Measurements from ENCODE around the gene PPP1R3F. TPM values are rescaled to one million over a fixed set of nuclear protein-coding genes. Genes with fewer than 3 reads are reported as not detected.

Gene PPP1R3F
- total RNA-seq, 4 donors from 2014 or later = 12.0 to 27.5 (median 17.0) TPM

GRCh38 chrX:49232525-49232924, 37.1 kb upstream of the PPP1R3F start:
- WGBS, 2 donors (ENCODE audit: low coverage in 1 of 2) = 80 to 91% methylated on average over 1 of the region's 2 CpGs

GRCh38 chrX:49233176-49233575, 36.4 kb upstream of the PPP1R3F start, which contains the start of gene CACNA1F:
CACNA1F (minus strand) TSS chrX:49233340; CDS start chrX:49233309, 31 bp downstream.
- WGBS, 2 donors (ENCODE audit: low coverage in 1 of 2) = 63 to 75% methylated on average over 2 of the region's 9 CpGs

More at GRCh38 chrX:49232525-49232924, 37.1 kb upstream of the PPP1R3F start:
- TF ChIP-seq EP300 (IDR thresholded peaks at IDR 0.05) = no peak
- TF ChIP-seq CTCF (IDR thresholded peaks at IDR 0.05) = no peak
- no peak for TF ChIP-seq POLR2A (IDR thresholded peaks at IDR 0.05)
- TF ChIP-seq POLR2AphosphoS5 (IDR thresholded peaks at IDR 0.05) = no peak
- Histone ChIP-seq H3K9me3 (no peaks in the 10 kb centered on the region), H3K36me3 (no peaks in the 10 kb centered on the region), H3K27me3 (peaks cover 15% of the 10 kb centered on the region), H3K4me1 (peaks cover 0 to 22% (median 0%) of the 10 kb centered on the region in 3 donors), H3K4me3 (no peak overlapping the region), H3K27ac (no peak overlapping the region)
- ATAC-seq = no peak

GRCh38 chrX:49233887-49234555, 35.6 kb upstream of the PPP1R3F start:
- Histone ChIP-seq H3K27ac (no peak overlapping the region), H3K4me1 (peaks cover 0 to 22% (median 0%) of the 10 kb centered on the region in 3 donors), H3K27me3 (peaks cover 15% of the 10 kb centered on the region), H3K36me3 (no peaks in the 10 kb centered on the region), H3K4me3 (no peak overlapping the region), H3K9me3 (no peaks in the 10 kb centered on the region)
- no peak for ATAC-seq
- TF ChIP-seq POLR2AphosphoS5 (IDR thresholded peaks at IDR 0.05) (no peak), EP300 (IDR thresholded peaks at IDR 0.05) (no peak), POLR2A (IDR thresholded peaks at IDR 0.05) (no peak), CTCF (IDR thresholded peaks at IDR 0.05) (no peak)
- no CpG with 5 or more reads among the region's 56 CpGs for WGBS, 2 donors (ENCODE audit: low coverage in 1 of 2)

More at GRCh38 chrX:49233176-49233575, 36.4 kb upstream of the PPP1R3F start, which contains the start of gene CACNA1F:
- ATAC-seq = no peak
- no peak within 1 kb of the TSS for H3K4me3 ChIP-seq
- H3K4me1 ChIP-seq = peaks cover 0 to 22% (median 0%) of the 10 kb centered on the region in 3 donors
- no peaks in the 10 kb centered on the region for H3K9me3 ChIP-seq
- H3K36me3 ChIP-seq = no peaks in the 10 kb centered on the region
- no peak within 1 kb of the TSS for H3K27ac ChIP-seq
- no peak for TF ChIP-seq CTCF (IDR thresholded peaks at IDR 0.05)
- no peak for TF ChIP-seq EP300 (IDR thresholded peaks at IDR 0.05)
- peaks cover 15% of the 10 kb centered on the region for H3K27me3 ChIP-seq

GRCh38 chrX:49237060-49237459, 32.5 kb upstream of the PPP1R3F start:
- TF ChIP-seq POLR2A (IDR thresholded peaks at IDR 0.05) (no peak), EP300 (IDR thresholded peaks at IDR 0.05) (no peak), CTCF (IDR thresholded peaks at IDR 0.05) (no peak), POLR2AphosphoS5 (IDR thresholded peaks at IDR 0.05) (no peak)
- no peaks in the 10 kb centered on the region for H3K9me3 ChIP-seq
- WGBS, 2 donors (ENCODE audit: low coverage in 1 of 2) = 94% methylated on average over 2 of the region's 9 CpGs; no CpG with 5 or more reads in 1 of the 2 donors
- no peak overlapping the region for H3K4me3 ChIP-seq
- peaks cover 0 to 6% of the 10 kb centered on the region in 2 donors for H3K36me3 ChIP-seq
- peaks cover 0 to 21% (median 0%) of the 10 kb centered on the region in 3 donors for H3K4me1 ChIP-seq
- ATAC-seq = no peak
- H3K27me3 ChIP-seq = peaks cover 5% of the 10 kb centered on the region
- H3K27ac ChIP-seq = no peak overlapping the region

- Histone ChIP-seq H3K9me3 (no peaks in the 10 kb centered on the region), H3K27ac (no peak overlapping the region), H3K36me3 (peaks cover 0 to 23% of the 10 kb centered on the region in 2 donors), H3K4me1 (peaks cover 0 to 21% (median 0%) of the 10 kb centered on the region in 3 donors), H3K27me3 (peaks cover 5% of the 10 kb centered on the region), H3K4me3 (no peak overlapping the region)
- ATAC-seq = no peak
- WGBS, 2 donors (ENCODE audit: low coverage in 1 of 2) = 60% methylated on average over 1 of the region's 7 CpGs; no CpG with 5 or more reads in 1 of the 2 donors
- TF ChIP-seq EP300 (IDR thresholded peaks at IDR 0.05) (no peak), POLR2AphosphoS5 (IDR thresholded peaks at IDR 0.05) (no peak), CTCF (IDR thresholded peaks at IDR 0.05) (no peak), POLR2A (IDR thresholded peaks at IDR 0.05) (no peak)
These were observed 30.9 kb upstream of the PPP1R3F start for GRCh38 chrX:49238735-49239134.
